Common myeloid progenitor, CD34-positive (primary cell): Measurements from ENCODE around the gene SLC7A11.

Experiments
- CTCF ChIA-PET: fragments of 350-600 bp; sonication (Branson Sonifier 250); formaldehyde crosslinking; loops from one replicate; lab custom pipeline; 2021; ENCODE audit warnings: antibody characterized with exemption; lab: Charles Lee
- POLR2A ChIA-PET: fragments of 350-600 bp; sonication (Branson Sonifier 250); formaldehyde crosslinking; loops from one replicate; lab custom pipeline; 2021; ENCODE audit warnings: antibody characterized with exemption; lab: Charles Lee
- DNase-seq, 3 donors: peaks; one replicate each; pipeline versions ENCODE4 v3.0.0 to v3.0.0-alpha.2; 2013
- H3K27ac ChIP-seq, 2 experiments: 1 replicate in 1 of 2; 2 replicates in 1 of 2; pipeline ENCODE4 v1.7.0; 2013; ENCODE audit warnings: inconsistent platforms in 2 of 2, low read length in 2 of 2, mild to moderate bottlenecking in 2 of 2, low read depth in 1 of 2, moderate library complexity in 1 of 2; ENCODE audit not compliant: severe bottlenecking in 2 of 2, insufficient read depth in 1 of 2, poor library complexity in 1 of 2
- H3K27me3 ChIP-seq, 5 experiments: replicated peaks in 2 of 5; 1 replicate in 3 of 5; 2 replicates in 2 of 5; pipeline versions ENCODE4 v1.6.1 to v1.7.0; 2013; ENCODE audit warnings: low read length in 4 of 5, mild to moderate bottlenecking in 2 of 5, moderate library complexity in 2 of 5, inconsistent platforms in 1 of 5; ENCODE audit not compliant: insufficient read depth in 5 of 5, control insufficient read depth in 4 of 5
- H3K36me3 ChIP-seq, 4 experiments: 1 replicate in 2 of 4; 2 replicates in 2 of 4; pipeline versions ENCODE4 v1.6.1 to v1.7.0; 2013; ENCODE audit warnings: low read length in 3 of 4, control low read depth in 1 of 4, mild to moderate bottlenecking in 1 of 4; ENCODE audit not compliant: control insufficient read depth in 4 of 4, insufficient read depth in 4 of 4
- H3K4me1 ChIP-seq, 4 experiments: 1 replicate in 3 of 4; 2 replicates in 1 of 4; pipeline versions ENCODE4 v1.6.1 to v1.7.1; 2013; ENCODE audit warnings: low read length in 3 of 4, mild to moderate bottlenecking in 3 of 4, control low read depth in 1 of 4, inconsistent platforms in 1 of 4, moderate library complexity in 1 of 4; ENCODE audit not compliant: control insufficient read depth in 4 of 4, insufficient read depth in 4 of 4; ENCODE audit errors: control extremely low read depth in 1 of 4
- H3K4me3 ChIP-seq, 7 experiments: 1 replicate in 4 of 7; 2 replicates in 3 of 7; pipeline versions ENCODE4 v1.5.1 to v1.7.0; 2013; ENCODE audit warnings: mild to moderate bottlenecking in 7 of 7, low read length in 6 of 7, moderate library complexity in 6 of 7, inconsistent platforms in 2 of 7, low read depth in 2 of 7, control low read depth in 1 of 7; ENCODE audit not compliant: insufficient read depth in 4 of 7, control insufficient read depth in 1 of 7; ENCODE audit errors: extremely low read depth in 1 of 7
- H3K9me3 ChIP-seq, 5 experiments: 1 replicate in 4 of 5; 2 replicates in 1 of 5; pipeline versions ENCODE4 v1.6.1 to v1.7.1; 2013; ENCODE audit warnings: low read length in 4 of 5, mild to moderate bottlenecking in 2 of 5, inconsistent platforms in 1 of 5, low read depth in 1 of 5, moderate library complexity in 1 of 5; ENCODE audit not compliant: control insufficient read depth in 4 of 5, insufficient read depth in 2 of 5; ENCODE audit errors: control extremely low read depth in 1 of 5
- WGBS: methylation state at CpG from one replicate; pipeline ENCODE4 v1.1.5; 2013; ENCODE audit not compliant: insufficient coverage; 5-methylcytosine and 5-hydroxymethylcytosine counted together

The SLC7A11 gene

GRCh38 chr4:138259271-138259670 lies 17.1 kb upstream of the SLC7A11 start:
- no CpG with 5 or more reads among the region's 4 CpGs for WGBS
- DNase-seq: no peak
- Histone ChIP-seq H3K27me3 (no peaks in the 10 kb centered on the region), H3K27ac (no peak overlapping the region), H3K9me3 (peaks cover 0 to 4% (median 2%) of the 10 kb centered on the region in 5 experiments), H3K4me1 (peaks cover 0 to 16% (median 0%) of the 10 kb centered on the region in 4 experiments), H3K36me3 (no peaks in the 10 kb centered on the region), H3K4me3 (no peak overlapping the region)
- ChIA-PET POLR2A (no interaction called here), CTCF (interaction anchor here (0.6 kb wide), 1 partner anchor 53 kb away, joined by 3 read pairs; no protein-coding TSS in a partner anchor)

- Histone ChIP-seq H3K27me3 (no peaks in the 10 kb centered on the region), H3K9me3 (peaks cover 0 to 4% (median 2%) of the 10 kb centered on the region in 5 experiments), H3K36me3 (no peaks in the 10 kb centered on the region), H3K4me1 (peaks cover 0 to 6% (median 0%) of the 10 kb centered on the region in 4 experiments), H3K27ac (no peak overlapping the region), H3K4me3 (no peak overlapping the region)
- DNase-seq: no peak
- CTCF ChIA-PET: no interaction called here
- POLR2A ChIA-PET: no interaction called here
- WGBS: 100% methylated on average over 5 of the region's 5 CpGs
Measured at GRCh38 chr4:138256608-138257007, 14.5 kb upstream of the SLC7A11 start.

GRCh38 chr4:138255917-138256597 lies 13.9 kb upstream of the SLC7A11 start:
- peaks cover 0 to under 1% (median 0%) of the 10 kb centered on the region in 4 experiments for H3K4me1 ChIP-seq
- ChIA-PET POLR2A (no interaction called here), CTCF (no interaction called here)
- H3K27ac ChIP-seq: no peak overlapping the region
- H3K4me3 ChIP-seq: no peak overlapping the region
- H3K9me3 ChIP-seq: peaks cover 0 to 4% (median 2%) of the 10 kb centered on the region in 5 experiments
- DNase-seq: no peak
- WGBS: 91% methylated on average over 9 of the region's 9 CpGs
- no peaks in the 10 kb centered on the region for H3K27me3 ChIP-seq
- H3K36me3 ChIP-seq: no peaks in the 10 kb centered on the region

- no peak overlapping the region for H3K4me3 ChIP-seq
- H3K4me1 ChIP-seq: no peaks in the 10 kb centered on the region
- no CpG with 5 or more reads among the region's 2 CpGs for WGBS
- H3K9me3 ChIP-seq: peaks cover 0 to 4% (median 2%) of the 10 kb centered on the region in 5 experiments
- POLR2A ChIA-PET: no interaction called here
- no peak overlapping the region for H3K27ac ChIP-seq
- no peak for DNase-seq
- CTCF ChIA-PET: no interaction called here
- no peaks in the 10 kb centered on the region for H3K27me3 ChIP-seq
- no peaks in the 10 kb centered on the region for H3K36me3 ChIP-seq
Measured at GRCh38 chr4:138252551-138252950, 10.4 kb upstream of the SLC7A11 start.

- Histone ChIP-seq H3K36me3 (no peaks in the 10 kb centered on the region), H3K27me3 (no peaks in the 10 kb centered on the region), H3K4me3 (no peak overlapping the region), H3K27ac (no peak overlapping the region), H3K4me1 (no peaks in the 10 kb centered on the region), H3K9me3 (peaks cover 0 to 4% (median 2%) of the 10 kb centered on the region in 5 experiments)
- WGBS: 100% methylated on average over 3 of the region's 5 CpGs
- no peak for DNase-seq
- POLR2A ChIA-PET: no interaction called here
- CTCF ChIA-PET: no interaction called here
Measured at GRCh38 chr4:138251938-138252337, 9.8 kb upstream of the SLC7A11 start.

- Histone ChIP-seq H3K4me1 (no peaks in the 10 kb centered on the region), H3K4me3 (no peak overlapping the region), H3K9me3 (no peaks in the 10 kb centered on the region), H3K36me3 (no peaks in the 10 kb centered on the region), H3K27ac (no peak overlapping the region), H3K27me3 (no peaks in the 10 kb centered on the region)
- ChIA-PET POLR2A (no interaction called here), CTCF (no interaction called here)
- peak in 1 of 3 donors; percentile 20 for DNase-seq
- 93% methylated on average over 2 of the region's 2 CpGs for WGBS
Measured at GRCh38 chr4:138249132-138249531, 7.0 kb upstream of the SLC7A11 start.

GRCh38 chr4:138248058-138248457 lies 5.9 kb upstream of the SLC7A11 start:
- Histone ChIP-seq H3K36me3 (no peaks in the 10 kb centered on the region), H3K9me3 (no peaks in the 10 kb centered on the region), H3K4me1 (no peaks in the 10 kb centered on the region), H3K4me3 (no peak overlapping the region), H3K27ac (no peak overlapping the region), H3K27me3 (no peaks in the 10 kb centered on the region)
- WGBS: no CpG with 5 or more reads among the region's 2 CpGs
- DNase-seq: no peak
- CTCF ChIA-PET: no interaction called here
- POLR2A ChIA-PET: no interaction called here
